Measurements from ENCODE around the gene TSPAN9. TPM values are rescaled to one million over a fixed set of nuclear protein-coding genes. Genes with fewer than 3 reads are reported as not detected.

The TSPAN9 gene
- total RNA-seq, 1 experiment from 2014 or later = 13.4 TPM

DNA sequence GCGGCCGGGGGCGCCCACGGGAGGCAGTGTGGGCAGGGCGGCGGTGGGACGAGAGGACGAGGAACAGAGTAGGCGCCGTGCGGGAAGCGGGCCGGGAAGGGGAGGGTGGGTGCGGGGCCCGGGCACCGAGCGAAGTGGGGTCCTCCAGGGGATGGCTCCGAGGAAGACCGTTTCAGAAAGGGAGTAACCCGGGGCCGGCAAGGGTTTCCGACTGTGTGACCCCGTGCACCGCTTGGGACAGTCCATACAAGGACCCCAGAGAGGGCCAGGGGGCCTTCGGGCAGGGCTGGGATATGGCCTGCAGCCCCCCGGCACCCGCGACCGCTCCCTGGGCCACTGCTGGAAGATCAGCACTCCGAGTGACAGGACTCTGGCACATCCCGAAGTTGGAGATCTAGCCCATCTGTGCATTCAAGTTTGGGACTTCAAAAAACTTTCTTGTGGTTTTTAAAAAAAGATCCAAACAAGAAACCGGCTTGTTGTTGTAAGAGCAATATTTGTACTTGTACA, 448 bp downstream of the TSPAN9 start:
- ChIA-PET CTCF (interaction anchor here (0.6 to 1.9 kb wide), 6 partner anchors 12 to 198 kb away, joined by 3 to 10 read pairs (median 6); no protein-coding TSS in a partner anchor), POLR2A (interaction anchor here (0.7 to 1.5 kb wide), 5 partner anchors 23 to 193 kb away, joined by 3 read pairs; no protein-coding TSS in a partner anchor)
- Mint-ChIP-seq H3K4me1 (ENCODE audit: insufficient read depth, unreplicated experiment) (no peaks in the 10 kb centered on the region), H3K4me3 (ENCODE audit: unreplicated experiment) (peak overlapping the region; percentile 77), H3K27me3 (ENCODE audit: insufficient read depth, unreplicated experiment) (no peaks in the 10 kb centered on the region), H3K9me3 (ENCODE audit: unreplicated experiment) (no peaks in the 10 kb centered on the region), H3K27ac (ENCODE audit: low read depth, unreplicated experiment) (peak overlapping the region; percentile 23), H3K36me3 (ENCODE audit: insufficient read depth, unreplicated experiment) (no peaks in the 10 kb centered on the region)
- intact Hi-C loops (cut with micrococcal nuclease) = loop anchor here (10.0 kb wide), 2 partner anchors 697 to 727 kb away; no protein-coding TSS in a partner anchor
- peak; percentile 33 for DNase-seq (ENCODE audit: unreplicated experiment)
- BruUV-seq (replicated peaks) = no TSS peak
- TF ChIP-seq, protein P1, sequence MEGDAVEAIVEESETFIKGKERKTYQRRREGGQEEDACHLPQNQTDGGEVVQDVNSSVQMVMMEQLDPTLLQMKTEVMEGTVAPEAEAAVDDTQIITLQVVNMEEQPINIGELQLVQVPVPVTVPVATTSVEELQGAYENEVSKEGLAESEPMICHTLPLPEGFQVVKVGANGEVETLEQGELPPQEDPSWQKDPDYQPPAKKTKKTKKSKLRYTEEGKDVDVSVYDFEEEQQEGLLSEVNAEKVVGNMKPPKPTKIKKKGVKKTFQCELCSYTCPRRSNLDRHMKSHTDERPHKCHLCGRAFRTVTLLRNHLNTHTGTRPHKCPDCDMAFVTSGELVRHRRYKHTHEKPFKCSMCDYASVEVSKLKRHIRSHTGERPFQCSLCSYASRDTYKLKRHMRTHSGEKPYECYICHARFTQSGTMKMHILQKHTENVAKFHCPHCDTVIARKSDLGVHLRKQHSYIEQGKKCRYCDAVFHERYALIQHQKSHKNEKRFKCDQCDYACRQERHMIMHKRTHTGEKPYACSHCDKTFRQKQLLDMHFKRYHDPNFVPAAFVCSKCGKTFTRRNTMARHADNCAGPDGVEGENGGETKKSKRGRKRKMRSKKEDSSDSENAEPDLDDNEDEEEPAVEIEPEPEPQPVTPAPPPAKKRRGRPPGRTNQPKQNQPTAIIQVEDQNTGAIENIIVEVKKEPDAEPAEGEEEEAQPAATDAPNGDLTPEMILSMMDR (IDR thresholded peaks at IDR 0.05; ENCODE audit: unreplicated experiment) = no peak

DNA sequence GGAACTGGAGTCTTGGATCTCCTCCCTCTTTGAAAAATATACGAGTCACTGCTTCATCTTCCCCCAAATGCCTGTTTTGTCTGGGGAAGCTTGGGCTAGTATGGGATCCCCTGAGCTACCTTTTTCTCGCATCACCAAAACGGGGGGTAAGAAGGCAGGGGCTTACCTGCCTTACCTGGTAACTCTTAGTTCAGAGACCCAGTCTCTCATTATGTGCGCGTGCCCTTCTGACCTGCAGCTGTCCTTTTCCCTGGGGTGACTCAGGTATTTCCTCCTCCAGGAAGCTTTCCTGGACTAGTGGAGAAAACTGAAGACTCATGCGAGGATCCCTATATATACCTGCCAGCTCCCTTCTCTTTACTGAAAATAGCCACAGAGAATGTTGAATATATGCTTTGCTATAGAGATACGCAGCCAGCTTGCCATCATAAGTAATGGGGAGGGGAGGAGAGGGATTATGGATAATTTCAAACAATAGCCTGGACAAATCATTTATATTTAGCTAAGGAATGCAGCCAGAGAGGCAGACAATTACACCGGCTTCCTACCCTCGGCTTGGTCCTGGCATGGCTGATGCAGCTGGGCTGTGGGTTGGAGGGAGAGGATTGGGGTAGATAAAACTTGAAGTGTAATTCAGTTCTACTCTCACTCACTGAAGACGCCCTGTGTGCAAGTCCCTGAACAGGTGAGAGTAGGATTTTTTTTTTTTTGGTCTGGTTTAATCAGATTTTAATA, 1.1 kb downstream of the TSPAN9 start:
- intact Hi-C loops (cut with micrococcal nuclease) = loop anchor here (10.0 kb wide), 2 partner anchors 697 to 727 kb away; no protein-coding TSS in a partner anchor
- H3K27me3 Mint-ChIP-seq (ENCODE audit: insufficient read depth, unreplicated experiment) = no peaks in the 10 kb centered on the region
- H3K27ac Mint-ChIP-seq (ENCODE audit: low read depth, unreplicated experiment) = peak overlapping the region; percentile 23
- CTCF ChIA-PET = interaction anchor here (0.6 to 1.9 kb wide), 7 partner anchors 10 to 197 kb away, joined by 3 to 10 read pairs (median 5); no protein-coding TSS in a partner anchor
- no TSS peak for BruUV-seq (replicated peaks)
- H3K4me1 Mint-ChIP-seq (ENCODE audit: insufficient read depth, unreplicated experiment) = no peaks in the 10 kb centered on the region
- peak; percentile 26 for DNase-seq (ENCODE audit: unreplicated experiment)
- peak overlapping the region; percentile 77 for H3K4me3 Mint-ChIP-seq (ENCODE audit: unreplicated experiment)
- TF ChIP-seq, protein P1 (IDR thresholded peaks at IDR 0.05; ENCODE audit: unreplicated experiment) = no peak
- H3K9me3 Mint-ChIP-seq (ENCODE audit: unreplicated experiment) = no peaks in the 10 kb centered on the region
- H3K36me3 Mint-ChIP-seq (ENCODE audit: insufficient read depth, unreplicated experiment) = no peaks in the 10 kb centered on the region
- POLR2A ChIA-PET = interaction anchor here (0.6 to 1.5 kb wide), 6 partner anchors 23 to 696 kb away, joined by 3 read pairs; no protein-coding TSS in a partner anchor

DNA sequence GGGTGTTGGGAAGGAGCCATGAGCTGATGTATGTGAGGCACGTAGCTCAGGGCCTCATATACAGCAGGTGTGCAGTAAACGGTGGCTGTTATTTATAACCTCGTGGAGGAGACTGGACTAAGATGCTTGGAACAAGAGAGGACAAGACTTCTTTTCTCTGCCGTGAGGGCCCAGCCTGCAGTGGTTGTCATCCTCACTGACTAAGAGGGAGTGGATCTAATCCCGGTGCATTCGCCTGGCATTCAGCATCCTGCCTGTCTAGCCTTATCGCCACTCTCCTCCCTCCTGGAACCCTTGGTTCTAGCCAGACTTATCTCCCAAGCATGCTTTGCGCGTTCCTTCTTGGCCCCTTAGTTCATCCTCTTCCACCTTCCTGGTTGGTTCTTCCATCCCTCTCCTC, 3.9 kb downstream of the TSPAN9 start:
- CTCF ChIA-PET = interaction anchor here (0.8 to 0.9 kb wide), 2 partner anchors 341 to 458 kb away, joined by 3 read pairs; no protein-coding TSS in a partner anchor
- intact Hi-C loops (cut with micrococcal nuclease) = no loop called here
- Mint-ChIP-seq H3K36me3 (ENCODE audit: insufficient read depth, unreplicated experiment) (no peaks in the 10 kb centered on the region), H3K9me3 (ENCODE audit: unreplicated experiment) (no peaks in the 10 kb centered on the region), H3K4me3 (ENCODE audit: unreplicated experiment) (no peak overlapping the region), H3K27me3 (ENCODE audit: insufficient read depth, unreplicated experiment) (no peaks in the 10 kb centered on the region), H3K4me1 (ENCODE audit: insufficient read depth, unreplicated experiment) (no peaks in the 10 kb centered on the region), H3K27ac (ENCODE audit: low read depth, unreplicated experiment) (no peak overlapping the region)
- POLR2A ChIA-PET = interaction anchor here (0.6 to 1.5 kb wide), 2 partner anchors 10 to 87 kb away, joined by 3 read pairs; no protein-coding TSS in a partner anchor
- no peak for DNase-seq (ENCODE audit: unreplicated experiment)
- no TSS peak for BruUV-seq (replicated peaks)
- TF ChIP-seq, protein P1 (IDR thresholded peaks at IDR 0.05; ENCODE audit: unreplicated experiment) = no peak

- Mint-ChIP-seq H3K27me3 (ENCODE audit: insufficient read depth, unreplicated experiment) (no peaks in the 10 kb centered on the region), H3K36me3 (ENCODE audit: insufficient read depth, unreplicated experiment) (no peaks in the 10 kb centered on the region), H3K4me1 (ENCODE audit: insufficient read depth, unreplicated experiment) (no peaks in the 10 kb centered on the region), H3K27ac (ENCODE audit: low read depth, unreplicated experiment) (no peak overlapping the region), H3K9me3 (ENCODE audit: unreplicated experiment) (no peaks in the 10 kb centered on the region), H3K4me3 (ENCODE audit: unreplicated experiment) (no peak overlapping the region)
- no TSS peak for BruUV-seq (replicated peaks)
- POLR2A ChIA-PET = interaction anchor here (1.5 kb wide), 1 partner anchor 9 kb away, joined by 3 read pairs; no protein-coding TSS in a partner anchor
- CTCF ChIA-PET = interaction anchor here (0.9 to 1.1 kb wide), 2 partner anchors 9 to 341 kb away, joined by 3 read pairs; no protein-coding TSS in a partner anchor
- TF ChIP-seq, protein P1 (IDR thresholded peaks at IDR 0.05; ENCODE audit: unreplicated experiment) = no peak
- intact Hi-C loops (cut with micrococcal nuclease) = no loop called here
- DNase-seq (ENCODE audit: unreplicated experiment) = no peak
Measured at GRCh38 chr12:3081886-3082285, 4.7 kb downstream of the TSPAN9 start.

Measured in MCF 10A (cell line).